Measurements from ENCODE around the gene SND1.

Gene SND1

DNA sequence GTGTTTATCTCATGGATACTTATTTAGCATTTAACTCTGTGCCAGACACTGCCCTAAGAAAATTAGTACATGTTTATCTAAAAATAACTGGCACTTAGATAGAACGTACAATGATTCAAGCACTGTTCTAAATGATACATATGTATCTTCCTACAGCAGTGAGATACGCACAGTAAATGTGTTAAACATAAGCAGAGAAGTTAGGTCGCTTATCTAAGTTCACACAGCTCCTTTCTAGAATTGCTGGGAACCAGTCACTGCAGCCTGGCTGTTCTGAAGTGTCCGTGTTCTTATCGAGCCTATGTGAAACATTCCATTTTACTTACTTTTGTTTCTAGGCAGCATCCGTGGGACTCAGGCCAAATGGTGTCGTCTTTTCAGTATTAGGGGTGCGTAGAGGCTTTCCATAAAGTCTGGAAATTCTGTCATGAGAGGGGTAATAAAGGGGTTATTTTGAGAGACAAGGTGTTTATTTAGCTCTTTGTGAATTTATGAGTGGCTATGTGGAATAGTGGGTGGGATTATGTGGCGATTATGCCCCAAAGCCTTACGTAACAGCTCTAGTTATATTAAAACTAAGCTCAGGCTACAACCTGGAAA is 186.9 kb downstream of the SND1 start:
- H3K36me3 ChIP-seq (ENCODE audit: control insufficient read depth in 2 of 2, insufficient read depth in 1 of 2, low read length in 2 of 2): no peaks in the 10 kb centered on the region
- H3K4me1 ChIP-seq (ENCODE audit: control insufficient read depth, insufficient read depth, low read length): no peaks in the 10 kb centered on the region
- H3K27ac ChIP-seq (ENCODE audit: extremely low read depth, low read depth, low read length): no peak overlapping the region
- ChIA-PET POLR2A (no interaction called here), CTCF (interaction anchor here (1.6 kb wide), 1 partner anchor 47 kb away, joined by 3 read pairs; no protein-coding TSS in a partner anchor)
- TF ChIP-seq ZFHX2 (tag by site-specific recombination; conservative IDR thresholded peaks at IDR 0.05) (0 out of 2 replicates have a peak, but pooled peaks have one; percentile 19), SP7 (tag by site-specific recombination; IDR thresholded peaks at IDR 0.05) (peak; percentile 60), ZNF211 (tag by site-specific recombination; IDR thresholded peaks at IDR 0.05; ENCODE audit: low read depth) (no peak), ZNF600 (tag by site-specific recombination; IDR thresholded peaks at IDR 0.05) (peak; percentile 56; the same call in 1 of the 2 replicates), PRDM6 (tag by site-specific recombination; IDR thresholded peaks at IDR 0.05) (peak; percentile 94), ZNF629 (tag by site-specific recombination; IDR thresholded peaks at IDR 0.05) (0 out of 2 replicates have a peak, but pooled peaks have one; percentile 10), ZNF664 (tag by site-specific recombination; IDR thresholded peaks at IDR 0.05) (peak; percentile 50; the same call in 1 of the 2 replicates), ZXDB (tag by site-specific recombination; IDR thresholded peaks at IDR 0.05) (0 out of 2 replicates have a peak, but pooled peaks have one; percentile 29), PRDM10 (tag by site-specific recombination; IDR thresholded peaks at IDR 0.05) (peak; percentile 60), ZNF670 (tag by site-specific recombination; IDR thresholded peaks at IDR 0.05; ENCODE audit: low read depth) (no peak), ZNF335 (tag by site-specific recombination; conservative IDR thresholded peaks at IDR 0.05) (0 out of 2 replicates have a peak, but pooled peaks have one; percentile 24), ZNF157 (tag by site-specific recombination; IDR thresholded peaks at IDR 0.05) (no peak), ZNF266 (tag by site-specific recombination; IDR thresholded peaks at IDR 0.05; ENCODE audit: low read depth) (no peak), FEZF1 (tag by site-specific recombination; IDR thresholded peaks at IDR 0.05) (peak; percentile 24; the same call in 1 of the 2 replicates), ZNF341 (tag by site-specific recombination; IDR thresholded peaks at IDR 0.05; ENCODE audit: low read depth) (0 out of 2 replicates have a peak, but pooled peaks have one; percentile 15), ZNF843 (tag by site-specific recombination; IDR thresholded peaks at IDR 0.05) (peak; percentile 54; the same call in 1 of the 2 replicates), RBAK (tag by site-specific recombination; IDR thresholded peaks at IDR 0.05) (no peak), ZNF548 (tag by site-specific recombination; IDR thresholded peaks at IDR 0.05) (no peak), BCL6B (tag by site-specific recombination; IDR thresholded peaks at IDR 0.05) (peak; percentile 22; the same call in 1 of the 2 replicates), PRDM4 (tag by site-specific recombination; IDR thresholded peaks at IDR 0.05) (no peak)
- TF ChIP-seq, protein P1, sequence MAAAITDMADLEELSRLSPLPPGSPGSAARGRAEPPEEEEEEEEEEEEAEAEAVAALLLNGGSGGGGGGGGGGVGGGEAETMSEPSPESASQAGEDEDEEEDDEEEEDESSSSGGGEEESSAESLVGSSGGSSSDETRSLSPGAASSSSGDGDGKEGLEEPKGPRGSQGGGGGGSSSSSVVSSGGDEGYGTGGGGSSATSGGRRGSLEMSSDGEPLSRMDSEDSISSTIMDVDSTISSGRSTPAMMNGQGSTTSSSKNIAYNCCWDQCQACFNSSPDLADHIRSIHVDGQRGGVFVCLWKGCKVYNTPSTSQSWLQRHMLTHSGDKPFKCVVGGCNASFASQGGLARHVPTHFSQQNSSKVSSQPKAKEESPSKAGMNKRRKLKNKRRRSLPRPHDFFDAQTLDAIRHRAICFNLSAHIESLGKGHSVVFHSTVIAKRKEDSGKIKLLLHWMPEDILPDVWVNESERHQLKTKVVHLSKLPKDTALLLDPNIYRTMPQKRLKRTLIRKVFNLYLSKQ (tag by site-specific recombination; IDR thresholded peaks at IDR 0.05; ENCODE audit: borderline replicate concordance): no peak
- TF ChIP-seq, protein P2, sequence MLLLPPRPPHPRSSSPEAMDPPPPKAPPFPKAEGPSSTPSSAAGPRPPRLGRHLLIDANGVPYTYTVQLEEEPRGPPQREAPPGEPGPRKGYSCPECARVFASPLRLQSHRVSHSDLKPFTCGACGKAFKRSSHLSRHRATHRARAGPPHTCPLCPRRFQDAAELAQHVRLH (tag by site-specific recombination; IDR thresholded peaks at IDR 0.05): 0 out of 2 replicates have a peak, but pooled peaks have one; percentile 15
- TF ChIP-seq, protein P3, sequence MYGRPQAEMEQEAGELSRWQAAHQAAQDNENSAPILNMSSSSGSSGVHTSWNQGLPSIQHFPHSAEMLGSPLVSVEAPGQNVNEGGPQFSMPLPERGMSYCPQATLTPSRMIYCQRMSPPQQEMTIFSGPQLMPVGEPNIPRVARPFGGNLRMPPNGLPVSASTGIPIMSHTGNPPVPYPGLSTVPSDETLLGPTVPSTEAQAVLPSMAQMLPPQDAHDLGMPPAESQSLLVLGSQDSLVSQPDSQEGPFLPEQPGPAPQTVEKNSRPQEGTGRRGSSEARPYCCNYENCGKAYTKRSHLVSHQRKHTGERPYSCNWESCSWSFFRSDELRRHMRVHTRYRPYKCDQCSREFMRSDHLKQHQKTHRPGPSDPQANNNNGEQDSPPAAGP (tag by site-specific recombination; IDR thresholded peaks at IDR 0.05): no peak
- no peaks in the 10 kb centered on the region for H3K9me3 ChIP-seq (ENCODE audit: control insufficient read depth, insufficient read depth, low read depth, low read length)
- no peak overlapping the region for H3K4me3 ChIP-seq (ENCODE audit: low read depth, low read length)
